HG03457 (cell line): ENCODE measurements around the gene MFSD1.
"Not testable (repeated sequence)": the region's sequence is repeated elsewhere in the genome, so short reads cannot be mapped to it uniquely, and the experiment has no call there.

Experiments used
- ATAC-seq: cut with Tn5 transposase; IDR thresholded peaks from one replicate; pipeline ENCODE4 v1.9.1; 2021; ENCODE audit warnings: moderate number of reproducible peaks; ENCODE audit not compliant: unreplicated experiment

The MFSD1 gene

GRCh38 chr3:158775426-158776410 is 26.1 kb upstream of the MFSD1 start:
- ATAC-seq, result no peak

- no peak for ATAC-seq
Observed at GRCh38 chr3:158776531-158776930, 25.3 kb upstream of the MFSD1 start.

- ATAC-seq, result no peak
Observed at GRCh38 chr3:158777161-158777873, 24.5 kb upstream of the MFSD1 start.

GRCh38 chr3:158780766-158781165 is 21.1 kb upstream of the MFSD1 start:
- ATAC-seq, result no peak

- ATAC-seq, result no peak
Observed at GRCh38 chr3:158781191-158781590, 20.7 kb upstream of the MFSD1 start.

GRCh38 chr3:158781849-158782248 is 20.0 kb upstream of the MFSD1 start:
- no peak for ATAC-seq

- ATAC-seq, result no peak
Observed at GRCh38 chr3:158782283-158782989, 19.4 kb upstream of the MFSD1 start.

- ATAC-seq, result no peak
Observed at GRCh38 chr3:158783051-158783450, 18.8 kb upstream of the MFSD1 start.

GRCh38 chr3:158785972-158786371 is 15.9 kb upstream of the MFSD1 start:
- ATAC-seq, result no peak

- ATAC-seq, result no peak
Observed at GRCh38 chr3:158788446-158788845, 13.4 kb upstream of the MFSD1 start.

- ATAC-seq, result no peak
Observed at GRCh38 chr3:158789592-158789991, 12.3 kb upstream of the MFSD1 start.

- no peak for ATAC-seq
Observed at GRCh38 chr3:158790901-158791589, 10.8 kb upstream of the MFSD1 start.

GRCh38 chr3:158791590-158791920 is 10.3 kb upstream of the MFSD1 start:
- not testable (repeated sequence) for ATAC-seq

- ATAC-seq, result no peak
Observed at GRCh38 chr3:158792709-158793108, 9.1 kb upstream of the MFSD1 start.

GRCh38 chr3:158794206-158794605 is 7.6 kb upstream of the MFSD1 start:
- no peak for ATAC-seq

GRCh38 chr3:158794936-158795518 is 6.8 kb upstream of the MFSD1 start:
- ATAC-seq, result no peak

GRCh38 chr3:158801201-158801600 is 653 bp upstream of the MFSD1 start:
- no peak for ATAC-seq

GRCh38 chr3:158802409-158803268 is 785 bp downstream of the MFSD1 start:
- peak; percentile 25 for ATAC-seq

- ATAC-seq, result no peak
Observed at GRCh38 chr3:158804441-158804840, 2.6 kb downstream of the MFSD1 start.

- ATAC-seq, result no peak
Observed at GRCh38 chr3:158808697-158809096, 6.8 kb downstream of the MFSD1 start.
